OCI-M2 (cell line): Measurements from ENCODE around the gene FIBP.
"Not testable (repeated sequence)": the region's sequence is repeated elsewhere in the genome, so short reads cannot be mapped to it uniquely, and the experiment has no call there.

Experiments used
- DNase-seq: peaks from one replicate; lab custom pipeline; 2025; ENCODE audit not compliant: unreplicated experiment; lab: John Stamatoyannopoulos, UW

The FIBP gene

GRCh38 chr11:65849366-65849765, 38.9 kb downstream of the FIBP start:
- no peak for DNase-seq

- not testable (repeated sequence) for DNase-seq
These were observed 39.6 kb downstream of the FIBP start for GRCh38 chr11:65848693-65849092.

- DNase-seq, result no peak
These were observed 40.5 kb downstream of the FIBP start for GRCh38 chr11:65847746-65848145.

DNA sequence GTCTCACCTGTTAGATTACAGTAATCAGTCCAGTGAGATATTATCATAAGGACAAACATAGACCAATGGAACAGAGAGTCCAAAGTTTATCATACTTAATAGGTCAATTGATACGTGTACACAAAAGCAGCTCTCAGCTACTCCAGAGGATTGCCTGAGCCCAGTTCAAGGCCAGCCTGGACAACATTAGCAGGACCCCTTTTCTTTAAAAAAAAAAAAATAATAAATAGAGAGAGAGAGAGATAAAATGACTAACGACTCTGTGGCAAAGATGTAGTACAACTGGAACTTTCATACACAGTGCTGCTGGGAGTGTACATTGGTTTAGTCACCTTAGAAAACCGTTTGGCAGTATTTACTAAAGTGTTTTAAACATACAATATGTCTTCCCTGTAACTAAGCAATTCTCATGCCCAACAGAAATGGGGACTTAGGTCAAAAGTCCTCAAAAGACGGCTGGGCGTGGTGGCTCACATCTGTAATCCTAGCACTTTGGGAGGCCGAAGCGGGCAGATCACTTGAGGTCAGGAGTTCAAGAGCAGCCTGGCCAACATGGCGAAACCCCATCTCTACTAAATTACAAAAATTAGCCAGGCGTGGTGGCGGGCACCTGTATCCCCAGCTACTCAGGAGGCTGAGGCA, 43.9 kb downstream of the FIBP start:
- DNase-seq, result no peak

- no peak for DNase-seq
These were observed 44.5 kb downstream of the FIBP start for GRCh38 chr11:65843811-65844210.

- no peak for DNase-seq
These were observed 46.1 kb downstream of the FIBP start for GRCh38 chr11:65842144-65842543.

- no peak for DNase-seq
These were observed 54.1 kb downstream of the FIBP start for GRCh38 chr11:65834202-65834601.
